HepG2 (cell line): ENCODE results near the gene CD320. TPM values are rescaled to one million over a fixed set of nuclear protein-coding genes. Genes with fewer than 3 reads are reported as not detected.

Source experiments
- BHLHE40 ChIP-seq: IDR thresholded peaks from 2 replicates; pipeline ENCODE4 v1.6.1; 2011; ENCODE audit warnings: low read length, improper control_type of control experiment
- GATAD2A ChIP-seq: IDR thresholded peaks from 2 replicates; pipeline ENCODE4 v1.6.1; 2016
- GTF3A ChIP-seq: sonication (generic); formaldehyde crosslinking; conservative IDR thresholded peaks from 2 replicates; pipeline ENCODE4 v1.4.0; 2020; ENCODE audit warnings: mild to moderate bottlenecking, missing genetic modification reagents
- SP140L ChIP-seq: sonication (generic); formaldehyde crosslinking; IDR thresholded peaks from 2 replicates; pipeline ENCODE4 v1.4.0; 2020; ENCODE audit warnings: missing genetic modification reagents, borderline replicate concordance
- TEF ChIP-seq: sonication (generic); formaldehyde crosslinking; IDR thresholded peaks from 2 replicates; pipeline ENCODE4 v1.5.0; 2020; ENCODE audit warnings: missing genetic modification reagents
- ZBTB42 ChIP-seq: sonication (generic); formaldehyde crosslinking; IDR thresholded peaks from 2 replicates; pipeline ENCODE4 v1.5.0; 2020; ENCODE audit warnings: mild to moderate bottlenecking, missing genetic modification reagents
- ZNF142 ChIP-seq: sonication (generic); formaldehyde crosslinking; IDR thresholded peaks from 2 replicates; pipeline ENCODE4 v1.4.0; 2020; ENCODE audit warnings: missing genetic modification reagents
- ZNF709 ChIP-seq: sonication (generic); formaldehyde crosslinking; IDR thresholded peaks from 2 replicates; pipeline ENCODE4 v1.5.0; 2020; ENCODE audit warnings: mild to moderate bottlenecking, missing genetic modification reagents
- ZNF766 ChIP-seq: sonication (generic); formaldehyde crosslinking; IDR thresholded peaks from 2 replicates; pipeline ENCODE4 v1.5.0; 2020; ENCODE audit warnings: missing genetic modification reagents, borderline replicate concordance
- ZNF781 ChIP-seq: sonication (generic); formaldehyde crosslinking; IDR thresholded peaks from 2 replicates; pipeline ENCODE4 v1.5.1; 2020; ENCODE audit warnings: borderline replicate concordance, mild to moderate bottlenecking, missing genetic modification reagents; ENCODE audit errors: not compliant biosample characterization
- polyA plus RNA-seq, 8 experiments: library from polyadenylated mRNA; depleted of rRNA in 3 of 8; stranded (reverse) in 7 of 8; unstranded in 1 of 8; fragments of >200 nt; fragmentation: Illumina TruSeq in 4 of 8; extraction: Trizol in 4 of 8; gene quantifications; 2 replicates each; pipeline versions ENCODE4 v1.2.1 to v1.2.3, GENCODE V29; 2011 to 2016; ENCODE audit warnings: low read depth in 4 of 8, missing spikeins in 1 of 8, mixed read lengths in 1 of 8; ENCODE audit not compliant: insufficient read depth in 1 of 8
- total RNA-seq, 5 experiments: library from RNA; depleted of rRNA; stranded (reverse); fragments of >200 nt; fragmentation: Illumina TruSeq; extraction: Trizol; gene quantifications; 2 replicates each; pipeline ENCODE4 v1.2.3, GENCODE V29; 2016; ENCODE audit warnings: low read depth in 1 of 5
- TF ChIP-seq, protein P1 (sequence below): sonication (generic); formaldehyde crosslinking; IDR thresholded peaks from 2 replicates; pipeline ENCODE4 v1.4.0; 2020; ENCODE audit warnings: missing genetic modification reagents

CD320 gene
- total and polyA plus RNA-seq, 2 of the 13 experiments (the other 11 are each of a cell fraction or from before 2014, with no cell fraction given): 83.1 to 99.9 TPM

DNA sequence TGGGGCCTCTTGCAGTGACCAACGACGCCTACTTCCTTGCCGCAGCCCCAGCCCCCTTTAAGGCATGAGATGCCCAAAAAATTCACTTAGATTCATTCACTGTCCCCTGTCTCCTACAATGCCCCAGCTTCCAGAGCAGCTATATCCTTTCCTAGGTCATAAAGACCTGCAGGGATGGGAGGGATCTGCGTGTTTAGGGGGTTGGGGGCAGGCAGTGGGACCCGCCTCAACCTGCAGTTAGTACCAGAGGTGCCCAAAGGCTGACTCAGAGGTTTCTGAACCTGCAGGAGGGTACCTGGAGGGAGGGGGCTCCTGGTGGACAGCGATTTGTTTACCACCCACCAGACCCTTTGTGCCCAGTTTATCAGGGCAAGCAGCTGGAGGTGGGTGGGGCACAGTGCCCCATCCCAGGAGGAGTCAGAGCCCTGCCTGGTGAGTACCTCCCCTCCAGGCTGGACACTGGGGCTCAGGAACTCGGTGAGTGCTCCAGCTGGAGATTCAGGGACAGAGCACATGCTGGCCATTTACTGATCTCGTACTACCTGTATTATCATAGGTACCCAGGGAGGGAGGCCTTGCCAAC lies 23.2 kb upstream of the CD320 start (continued):
- no peak for TF ChIP-seq ZNF142 (CRISPR knock-in tag)
- no peak for TF ChIP-seq ZNF709 (CRISPR knock-in tag)
- no peak for TF ChIP-seq BHLHE40
- no peak for TF ChIP-seq ZNF766
- no peak for TF ChIP-seq ZBTB42 (CRISPR knock-in tag)
- TF ChIP-seq, protein P1, sequence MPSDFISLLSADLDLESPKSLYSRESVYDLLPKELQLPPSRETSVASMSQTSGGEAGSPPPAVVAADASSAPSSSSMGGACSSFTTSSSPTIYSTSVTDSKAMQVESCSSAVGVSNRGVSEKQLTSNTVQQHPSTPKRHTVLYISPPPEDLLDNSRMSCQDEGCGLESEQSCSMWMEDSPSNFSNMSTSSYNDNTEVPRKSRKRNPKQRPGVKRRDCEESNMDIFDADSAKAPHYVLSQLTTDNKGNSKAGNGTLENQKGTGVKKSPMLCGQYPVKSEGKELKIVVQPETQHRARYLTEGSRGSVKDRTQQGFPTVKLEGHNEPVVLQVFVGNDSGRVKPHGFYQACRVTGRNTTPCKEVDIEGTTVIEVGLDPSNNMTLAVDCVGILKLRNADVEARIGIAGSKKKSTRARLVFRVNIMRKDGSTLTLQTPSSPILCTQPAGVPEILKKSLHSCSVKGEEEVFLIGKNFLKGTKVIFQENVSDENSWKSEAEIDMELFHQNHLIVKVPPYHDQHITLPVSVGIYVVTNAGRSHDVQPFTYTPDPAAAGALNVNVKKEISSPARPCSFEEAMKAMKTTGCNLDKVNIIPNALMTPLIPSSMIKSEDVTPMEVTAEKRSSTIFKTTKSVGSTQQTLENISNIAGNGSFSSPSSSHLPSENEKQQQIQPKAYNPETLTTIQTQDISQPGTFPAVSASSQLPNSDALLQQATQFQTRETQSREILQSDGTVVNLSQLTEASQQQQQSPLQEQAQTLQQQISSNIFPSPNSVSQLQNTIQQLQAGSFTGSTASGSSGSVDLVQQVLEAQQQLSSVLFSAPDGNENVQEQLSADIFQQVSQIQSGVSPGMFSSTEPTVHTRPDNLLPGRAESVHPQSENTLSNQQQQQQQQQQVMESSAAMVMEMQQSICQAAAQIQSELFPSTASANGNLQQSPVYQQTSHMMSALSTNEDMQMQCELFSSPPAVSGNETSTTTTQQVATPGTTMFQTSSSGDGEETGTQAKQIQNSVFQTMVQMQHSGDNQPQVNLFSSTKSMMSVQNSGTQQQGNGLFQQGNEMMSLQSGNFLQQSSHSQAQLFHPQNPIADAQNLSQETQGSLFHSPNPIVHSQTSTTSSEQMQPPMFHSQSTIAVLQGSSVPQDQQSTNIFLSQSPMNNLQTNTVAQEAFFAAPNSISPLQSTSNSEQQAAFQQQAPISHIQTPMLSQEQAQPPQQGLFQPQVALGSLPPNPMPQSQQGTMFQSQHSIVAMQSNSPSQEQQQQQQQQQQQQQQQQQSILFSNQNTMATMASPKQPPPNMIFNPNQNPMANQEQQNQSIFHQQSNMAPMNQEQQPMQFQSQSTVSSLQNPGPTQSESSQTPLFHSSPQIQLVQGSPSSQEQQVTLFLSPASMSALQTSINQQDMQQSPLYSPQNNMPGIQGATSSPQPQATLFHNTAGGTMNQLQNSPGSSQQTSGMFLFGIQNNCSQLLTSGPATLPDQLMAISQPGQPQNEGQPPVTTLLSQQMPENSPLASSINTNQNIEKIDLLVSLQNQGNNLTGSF (CRISPR knock-in tag): no peak
- no peak for TF ChIP-seq ZNF781
- no peak for TF ChIP-seq GTF3A
- no peak for TF ChIP-seq SP140L
- TF ChIP-seq TEF (CRISPR knock-in tag): no peak
- TF ChIP-seq GATAD2A (CRISPR knock-in tag): no peak
